GM06990 (cell line): ENCODE measurements around the gene ADGRD1.
"Not testable (repeated sequence)": the region's sequence is repeated elsewhere in the genome, so short reads cannot be mapped to it uniquely, and the experiment has no call there.

Experiments
- DNase-seq: peaks from one replicate; pipeline ENCODE4 v3.0.0-alpha.2; 2011; ENCODE audit not compliant: insufficient read length; ENCODE audit errors: extremely low read depth
- H3K27me3 ChIP-seq: replicated peaks from 2 replicates; pipeline ENCODE4 v1.6.0; 2011; ENCODE audit warnings: low read length; ENCODE audit not compliant: control insufficient read depth, insufficient read depth
- H3K36me3 ChIP-seq: 2 replicates; pipeline ENCODE4 v1.5.1; 2011; ENCODE audit warnings: low read length; ENCODE audit not compliant: control insufficient read depth, insufficient read depth
- H3K4me3 ChIP-seq: replicated peaks from 2 replicates; pipeline ENCODE4 v1.5.1; 2011; ENCODE audit warnings: low read depth, mild to moderate bottlenecking, control low read depth, low read length
- TF ChIP-seq, protein P1 (sequence below): IDR thresholded peaks from 2 replicates; pipeline ENCODE4 v1.5.1; 2011; ENCODE audit warnings: low read length, control low read depth, mild to moderate bottlenecking, inconsistent platforms; ENCODE audit not compliant: insufficient read depth, poor library complexity, severe bottlenecking

Gene ADGRD1

DNA sequence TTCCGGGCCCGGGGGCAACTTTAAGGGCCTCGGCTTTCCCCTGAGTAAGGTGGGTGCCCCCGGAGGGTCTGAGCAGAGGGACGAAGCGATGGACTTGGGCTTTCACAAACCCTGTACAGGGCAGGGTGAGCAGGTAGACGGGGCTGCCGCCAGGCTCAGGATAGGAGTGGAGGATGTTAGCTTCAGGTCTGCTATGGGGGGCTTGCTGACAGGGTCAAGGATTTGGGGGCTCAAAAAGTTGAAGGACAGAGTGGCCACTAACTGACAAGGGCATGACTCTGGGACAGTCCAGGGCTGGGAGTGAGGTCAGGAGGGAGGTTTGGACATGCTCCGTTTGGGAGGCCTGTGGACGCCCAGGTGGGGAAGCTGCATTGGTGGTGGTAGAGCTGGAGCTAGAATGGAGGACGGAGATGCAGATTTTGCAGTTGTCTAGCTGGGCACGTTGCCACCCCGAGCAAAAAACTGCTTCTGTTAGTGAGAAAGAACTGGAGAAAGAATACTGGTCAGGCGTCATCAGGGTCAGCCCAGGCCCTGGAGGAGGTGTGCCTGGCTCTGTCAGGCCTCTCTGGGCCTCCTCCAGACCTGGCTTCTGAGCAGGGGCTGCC lies 113.3 kb downstream of the ADGRD1 start:
- H3K4me3 ChIP-seq, result no peak overlapping the region
- H3K36me3 ChIP-seq, result no peaks in the 10 kb centered on the region
- DNase-seq, result no peak
- H3K27me3 ChIP-seq, result no peaks in the 10 kb centered on the region
- TF ChIP-seq, protein P1, sequence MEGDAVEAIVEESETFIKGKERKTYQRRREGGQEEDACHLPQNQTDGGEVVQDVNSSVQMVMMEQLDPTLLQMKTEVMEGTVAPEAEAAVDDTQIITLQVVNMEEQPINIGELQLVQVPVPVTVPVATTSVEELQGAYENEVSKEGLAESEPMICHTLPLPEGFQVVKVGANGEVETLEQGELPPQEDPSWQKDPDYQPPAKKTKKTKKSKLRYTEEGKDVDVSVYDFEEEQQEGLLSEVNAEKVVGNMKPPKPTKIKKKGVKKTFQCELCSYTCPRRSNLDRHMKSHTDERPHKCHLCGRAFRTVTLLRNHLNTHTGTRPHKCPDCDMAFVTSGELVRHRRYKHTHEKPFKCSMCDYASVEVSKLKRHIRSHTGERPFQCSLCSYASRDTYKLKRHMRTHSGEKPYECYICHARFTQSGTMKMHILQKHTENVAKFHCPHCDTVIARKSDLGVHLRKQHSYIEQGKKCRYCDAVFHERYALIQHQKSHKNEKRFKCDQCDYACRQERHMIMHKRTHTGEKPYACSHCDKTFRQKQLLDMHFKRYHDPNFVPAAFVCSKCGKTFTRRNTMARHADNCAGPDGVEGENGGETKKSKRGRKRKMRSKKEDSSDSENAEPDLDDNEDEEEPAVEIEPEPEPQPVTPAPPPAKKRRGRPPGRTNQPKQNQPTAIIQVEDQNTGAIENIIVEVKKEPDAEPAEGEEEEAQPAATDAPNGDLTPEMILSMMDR, result no peak

DNA sequence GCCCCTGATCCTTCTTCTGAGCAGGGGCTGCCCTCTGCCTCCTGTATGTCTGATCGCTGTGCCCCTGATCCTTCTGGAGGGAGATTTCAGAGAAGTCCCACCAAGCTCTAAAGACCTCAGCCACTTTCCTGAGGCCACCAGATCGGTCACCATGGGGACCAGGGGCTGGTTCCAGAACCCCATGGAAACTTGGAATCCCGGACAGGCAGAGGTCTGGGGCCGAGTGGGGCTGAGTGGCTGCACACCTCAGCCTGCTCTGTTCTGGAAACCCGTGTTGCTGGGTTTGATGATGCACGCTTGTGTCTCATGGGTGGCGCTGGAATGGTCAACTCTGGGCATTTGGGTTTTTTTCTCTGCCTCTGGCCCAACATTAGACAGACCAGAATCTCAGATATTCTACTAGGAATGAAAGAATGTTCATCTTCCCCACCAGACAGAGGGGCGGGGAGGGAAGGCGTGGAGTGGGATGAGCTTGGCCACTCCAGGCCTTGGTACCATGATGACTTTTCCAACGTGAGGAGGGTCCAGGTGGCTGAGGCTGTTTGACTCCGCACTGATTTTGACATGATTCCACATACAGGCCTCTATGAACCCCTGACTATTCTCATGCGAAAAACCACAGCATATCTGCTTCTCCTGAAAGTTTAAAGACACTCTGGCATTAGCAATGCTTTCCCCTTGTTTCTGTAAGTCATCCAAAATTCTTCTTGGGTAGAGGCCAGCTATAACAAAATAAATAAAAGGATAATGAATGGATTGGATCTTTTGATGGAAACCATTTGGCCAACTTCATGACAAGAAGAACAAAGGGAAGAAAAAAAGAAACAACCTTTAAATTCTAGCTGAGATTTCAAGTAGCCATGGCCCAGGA lies 114.5 kb downstream of the ADGRD1 start:
- Histone ChIP-seq H3K36me3 (no peaks in the 10 kb centered on the region), H3K4me3 (no peak overlapping the region), H3K27me3 (no peaks in the 10 kb centered on the region)
- TF ChIP-seq, protein P1, result no peak
- DNase-seq, result no peak

DNA sequence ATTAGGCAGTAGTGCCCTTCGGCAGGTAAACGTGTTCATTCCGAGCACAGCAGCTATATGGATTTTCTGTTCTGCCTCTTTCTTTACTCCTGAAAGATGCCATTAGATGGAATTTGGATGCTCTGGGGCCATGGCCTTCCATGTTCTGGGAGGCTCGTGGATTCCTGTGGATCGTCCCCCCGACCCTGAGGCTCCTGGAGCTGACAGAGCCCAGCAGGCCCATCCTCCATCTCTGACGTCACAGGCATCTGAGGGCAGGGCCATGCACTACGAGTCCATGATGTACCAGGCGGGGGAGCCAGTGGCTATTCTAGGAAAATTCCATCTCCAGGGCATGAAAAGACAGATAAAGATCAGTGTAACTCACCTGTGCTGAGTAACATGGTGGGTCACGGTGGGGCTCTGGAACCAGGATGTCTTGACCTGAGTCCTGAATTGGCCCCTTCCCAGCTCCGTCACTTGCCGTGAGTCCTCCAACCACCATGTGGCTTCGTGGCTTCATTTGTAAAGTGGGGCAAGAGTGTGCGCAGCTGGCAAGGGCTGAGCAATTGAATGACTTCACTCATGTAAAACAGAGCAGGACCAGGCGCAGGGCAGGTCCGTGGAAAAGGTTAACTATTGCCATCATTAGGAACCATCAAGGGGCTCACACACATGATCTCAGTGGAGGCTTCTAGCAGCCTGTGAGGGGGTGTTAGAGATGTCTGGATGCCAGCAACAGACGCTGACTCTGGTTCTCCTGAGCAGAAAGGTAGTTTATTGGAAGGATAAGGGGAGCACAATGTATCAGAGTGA lies 115.4 kb downstream of the ADGRD1 start:
- not testable (repeated sequence) for H3K4me3 ChIP-seq, H3K36me3 ChIP-seq, DNase-seq, H3K27me3 ChIP-seq

DNA sequence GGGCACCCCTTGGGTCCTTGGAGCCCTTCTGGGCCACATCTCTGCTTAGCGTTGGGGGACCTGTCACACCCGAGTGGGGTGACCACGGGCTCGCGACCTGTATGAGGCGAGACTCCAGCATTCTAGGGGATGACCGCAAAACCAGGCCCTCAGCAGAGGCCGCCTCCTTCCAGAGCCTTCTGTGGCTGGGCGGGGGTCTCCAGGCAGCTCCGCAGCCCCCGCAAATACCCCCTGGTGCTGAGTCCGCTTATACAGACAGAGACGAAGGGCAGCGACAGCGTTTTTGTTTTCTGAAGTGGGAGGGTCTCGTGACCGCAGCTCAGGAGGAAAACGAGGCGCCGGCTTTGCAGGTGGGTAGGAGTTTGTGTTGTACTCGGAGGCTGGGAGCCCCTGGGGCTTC lies 116.4 kb downstream of the ADGRD1 start:
- not testable (repeated sequence) for DNase-seq, H3K4me3 ChIP-seq, H3K27me3 ChIP-seq, H3K36me3 ChIP-seq

DNA sequence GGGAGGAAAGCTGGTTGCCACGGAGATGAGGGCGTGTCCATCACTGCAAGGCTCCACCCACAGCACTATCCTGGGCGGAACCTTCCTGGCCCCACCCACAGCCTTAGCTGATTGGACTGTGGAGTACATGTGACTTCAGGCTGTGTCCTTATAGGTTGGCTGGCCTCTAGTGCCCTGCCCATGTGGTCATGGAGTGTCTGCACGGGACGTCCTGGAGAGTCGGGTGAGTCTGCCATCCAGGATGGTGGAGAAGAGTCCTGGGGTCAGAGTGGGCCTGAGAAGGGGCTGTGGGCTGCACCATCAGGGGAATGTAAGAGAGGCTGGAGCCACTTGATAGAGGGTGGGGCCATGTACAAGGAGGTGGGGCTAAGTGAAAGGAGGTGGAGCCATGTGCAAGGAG lies 117.0 kb downstream of the ADGRD1 start:
- not testable (repeated sequence) for H3K36me3 ChIP-seq, H3K27me3 ChIP-seq, H3K4me3 ChIP-seq, DNase-seq

DNA sequence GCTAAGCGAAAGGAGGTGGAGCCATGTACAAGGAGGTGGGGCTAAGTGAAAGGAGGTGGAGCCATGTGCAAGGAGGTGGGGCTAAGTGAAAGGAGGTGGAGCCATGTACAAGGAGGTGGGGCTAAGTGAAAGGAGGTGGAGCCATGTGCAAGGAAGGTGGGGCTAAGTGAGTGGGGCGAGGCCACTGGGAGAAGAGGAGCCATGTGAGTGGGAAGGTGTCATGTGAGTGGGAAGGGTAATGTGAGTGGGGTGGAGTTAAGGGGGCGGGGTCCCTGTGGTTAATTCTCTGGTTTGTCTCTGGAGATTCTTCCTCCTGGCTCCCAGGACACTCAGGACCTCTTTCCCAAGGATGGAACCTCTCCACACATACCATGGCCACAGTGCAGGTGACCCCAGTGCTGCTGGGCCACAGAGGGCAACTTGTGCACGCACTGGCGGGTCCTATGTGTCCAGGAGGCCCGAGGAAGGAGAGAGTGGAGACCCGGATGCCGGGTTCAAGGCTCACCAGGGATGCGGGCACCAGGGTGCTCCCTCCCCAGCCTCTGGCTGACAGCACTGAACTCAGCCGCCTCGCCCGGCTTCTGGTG lies 117.6 kb downstream of the ADGRD1 start:
- not testable (repeated sequence) for H3K4me3 ChIP-seq, DNase-seq, H3K36me3 ChIP-seq, H3K27me3 ChIP-seq

DNA sequence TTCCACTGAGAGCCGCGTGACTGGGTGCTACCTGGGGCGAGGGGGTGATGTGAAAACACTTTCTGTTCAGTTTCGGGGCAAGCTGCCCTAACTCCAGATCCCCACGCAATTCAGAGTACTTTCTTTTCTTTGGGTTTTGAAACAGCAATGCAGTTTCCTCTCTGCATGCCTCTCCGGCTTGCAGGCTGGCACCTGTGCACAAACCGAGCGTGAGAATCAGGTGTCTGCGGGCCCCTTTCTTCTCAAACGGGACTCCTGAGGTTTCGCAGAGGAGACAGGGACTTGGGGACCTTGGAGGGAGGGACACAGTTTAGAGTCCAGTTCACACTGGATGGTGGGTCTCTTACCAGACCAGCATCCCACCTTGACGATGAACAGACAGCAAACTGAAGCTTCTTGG lies 118.2 kb downstream of the ADGRD1 start:
- not testable (repeated sequence) for H3K36me3 ChIP-seq, H3K4me3 ChIP-seq, DNase-seq, H3K27me3 ChIP-seq
